ENCODE data around the gene TYROBP.

DNA sequence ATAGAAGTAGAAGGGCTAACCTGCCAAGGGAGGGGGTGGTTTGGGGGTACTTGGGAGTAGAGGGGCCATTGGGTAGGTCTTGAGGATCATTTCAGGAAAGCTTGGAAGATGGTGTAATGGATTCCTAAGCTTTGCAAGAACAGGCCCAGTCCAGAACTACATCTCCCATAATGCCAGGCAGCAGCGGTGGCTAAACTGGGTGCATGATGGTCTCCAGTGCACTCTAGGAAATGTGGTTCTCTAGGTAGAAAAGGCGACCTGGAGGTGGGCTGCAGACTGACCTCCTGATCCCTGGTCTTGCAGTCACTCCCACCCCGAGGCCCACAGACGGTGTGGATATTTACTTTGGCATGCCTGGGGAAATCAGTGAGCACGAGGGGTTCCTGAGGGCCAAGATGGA lies 35.9 kb downstream of the TYROBP start:
- TF ChIP-seq POLR2A (IDR thresholded peaks at IDR 0.05; ENCODE audit: low read length) (no peak), ESRRA (IDR thresholded peaks at IDR 0.05; ENCODE audit: borderline replicate concordance, low read length) (no peak), CTCF (IDR thresholded peaks at IDR 0.05) (no peak), HDAC2 (IDR thresholded peaks at IDR 0.05) (no peak), CEBPB (IDR thresholded peaks at IDR 0.05) (no peak), NFE2L2 (conservative IDR thresholded peaks at IDR 0.05; ENCODE audit: low read length) (no peak), CBX8 (IDR thresholded peaks at IDR 0.05) (no peak), KDM5A (IDR thresholded peaks at IDR 0.05) (no peak)
- TF ChIP-seq, protein P1, sequence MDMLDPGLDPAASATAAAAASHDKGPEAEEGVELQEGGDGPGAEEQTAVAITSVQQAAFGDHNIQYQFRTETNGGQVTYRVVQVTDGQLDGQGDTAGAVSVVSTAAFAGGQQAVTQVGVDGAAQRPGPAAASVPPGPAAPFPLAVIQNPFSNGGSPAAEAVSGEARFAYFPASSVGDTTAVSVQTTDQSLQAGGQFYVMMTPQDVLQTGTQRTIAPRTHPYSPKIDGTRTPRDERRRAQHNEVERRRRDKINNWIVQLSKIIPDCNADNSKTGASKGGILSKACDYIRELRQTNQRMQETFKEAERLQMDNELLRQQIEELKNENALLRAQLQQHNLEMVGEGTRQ (IDR thresholded peaks at IDR 0.05): no peak
